Psoas muscle (tissue), 8 donors: ENCODE data around the gene PDE11A. TPM values are rescaled to one million over a fixed set of nuclear protein-coding genes. Genes with fewer than 3 reads are reported as not detected.

Experiments used
- ATAC-seq, 4 donors: fragments of 200-7000 bp; cut with Tn5 transposase; one replicate each; pipeline ENCODE4 v1.9.1; 2020; ENCODE audit warnings: moderate library complexity in 3 of 4, mild to moderate bottlenecking in 2 of 4
- DNase-seq, 2 donors: peaks; one replicate each; pipeline ENCODE4 v3.0.0-alpha.2; 2020
- H3K27ac ChIP-seq: fragments of 200-600 bp; one replicate; pipeline ENCODE4 v1.8.0; 2022
- H3K27me3 ChIP-seq, 3 donors: fragments of 200-600 bp in 1 of 3; one replicate each; pipeline versions ENCODE4 v1.6.1 to v1.8.0; 2013 to 2022; ENCODE audit warnings: low read length in 2 of 3, mild to moderate bottlenecking in 2 of 3, moderate library complexity in 1 of 3; ENCODE audit not compliant: insufficient read depth in 3 of 3
- H3K36me3 ChIP-seq, 2 donors: fragments of 200-600 bp in 1 of 2; one replicate each; pipeline versions ENCODE4 v1.6.1 to v1.8.0; 2013 to 2022; ENCODE audit warnings: low read depth in 1 of 2, mild to moderate bottlenecking in 1 of 2, moderate library complexity in 1 of 2; ENCODE audit not compliant: insufficient read depth in 1 of 2
- H3K4me1 ChIP-seq: fragments of 200-600 bp; one replicate; pipeline ENCODE4 v1.8.0; 2022
- H3K4me3 ChIP-seq: fragments of 200-600 bp; one replicate; pipeline ENCODE4 v1.8.0; 2022; ENCODE audit warnings: mild to moderate bottlenecking
- H3K9me3 ChIP-seq: fragments of 200-600 bp; one replicate; pipeline ENCODE4 v1.8.0; 2022
- CTCF ChIP-seq: fragments of 200-600 bp; IDR thresholded peaks from one replicate; pipeline ENCODE4 v1.8.0; 2022; ENCODE audit warnings: antibody characterized with exemption
- WGBS, 3 donors: extraction: QIAGEN DNeasy Blood & Tissue Kit; methylation state at CpG; one replicate each; pipeline versions ENCODE4 v1.1.6 to v1.1.7; 2013; 5-methylcytosine and 5-hydroxymethylcytosine counted together
- intact Hi-C, 2 donors: fragments of 100-400 bp; cut with DNase I; formaldehyde crosslinking; loops; one replicate each; pipeline versions ENCODE4 v1.11.0 to v1.14.2; 2022
- polyA plus RNA-seq, 3 donors: library from polyadenylated mRNA; stranded (reverse); fragments of 200-250 nt; gene quantifications; one replicate each; pipeline ENCODE4 v1.2.3, GENCODE V29; 2013
- total RNA-seq, 4 donors: library from RNA; stranded (reverse); fragmentation: NEBNext Ultra II Directional in 2 of 4; extraction: Animal tissue kit (Norgen Biotek cat#: 25700) in 2 of 4; gene quantifications; one replicate each; pipeline versions ENCODE4 v1.2.1 to v1.2.4, GENCODE V29; 2021 to 2023
- donor health status: healthy with polysubstance abuse.
- donor health status: DM: no; HTN: no; CAD: no; lungs with moderate emphysema.
- donor health status: Bipolar disorder and iron deficiency.
- donor health status: healthy.
- donor health status: DM: yes; HTN: yes; CAD: no.
- donor health status: DM: no; HTN: no; CAD: no.
- donor health status: DM: no; HTN: no; CAD: no.
- donor health status: DM: yes; HTN: yes; CAD: no.

Gene PDE11A
- total and polyA plus RNA-seq, 7 donors = 0.35 to 39.7 (median 2.3) TPM

DNA sequence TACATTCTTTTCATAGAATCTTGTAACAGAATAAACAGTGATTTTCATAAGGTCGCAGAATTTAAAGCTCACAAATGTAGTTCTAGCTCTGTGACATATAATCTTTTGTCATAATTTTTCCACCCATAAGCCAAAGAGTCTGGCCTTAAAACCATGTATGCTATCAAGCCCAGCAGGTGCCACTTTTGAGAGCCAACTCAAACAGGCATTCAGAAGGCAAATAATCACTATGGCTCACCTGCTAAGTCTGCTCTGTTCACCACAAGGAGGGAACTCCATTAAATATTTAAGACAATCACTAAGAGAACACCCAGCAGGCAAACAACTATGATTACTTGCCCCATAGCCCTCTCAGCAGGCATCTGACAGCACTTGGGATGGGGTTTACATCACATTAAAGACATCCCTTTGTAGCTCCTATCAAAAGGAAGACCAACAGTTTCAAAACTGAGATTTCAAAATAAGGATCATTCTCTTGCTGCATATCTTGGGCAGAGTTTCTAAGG lies 241.6 kb downstream of the PDE11A start:
- intact Hi-C loops = no loop called here
- Histone ChIP-seq H3K27me3 (no peaks in the 10 kb centered on the region), H3K4me3 (no peak overlapping the region), H3K36me3 (no peaks in the 10 kb centered on the region), H3K4me1 (no peaks in the 10 kb centered on the region), H3K27ac (no peak overlapping the region), H3K9me3 (peaks cover 13% of the 10 kb centered on the region)
- 92 to 100% (median 93%) methylated on average over 1 of the region's 1 CpG for WGBS, 3 donors
- no peak for TF ChIP-seq CTCF
- ATAC-seq = no peak
- DNase-seq = no peak

DNA sequence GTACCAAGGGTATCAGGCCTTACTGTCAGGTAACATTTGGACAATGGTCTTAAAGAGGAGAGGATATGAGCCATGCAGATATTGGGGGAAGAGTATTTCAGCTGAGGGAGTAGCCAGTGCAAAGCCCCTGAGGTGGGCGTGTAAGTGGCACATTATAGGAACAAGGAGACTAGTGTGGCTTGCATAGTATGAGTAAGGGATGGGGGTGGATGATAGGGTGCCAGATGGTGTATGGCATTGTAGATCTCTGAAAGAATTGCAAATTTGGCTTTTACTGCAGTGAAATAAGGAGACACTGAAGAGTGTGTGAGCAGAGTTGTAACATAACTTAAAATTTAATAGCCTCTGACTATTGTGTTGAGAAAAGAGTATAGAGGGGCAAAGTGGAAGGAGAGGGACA lies 244.0 kb downstream of the PDE11A start:
- Histone ChIP-seq H3K4me3 (no peak overlapping the region), H3K36me3 (no peaks in the 10 kb centered on the region), H3K9me3 (no peaks in the 10 kb centered on the region), H3K27ac (no peak overlapping the region), H3K27me3 (no peaks in the 10 kb centered on the region), H3K4me1 (no peaks in the 10 kb centered on the region)
- ATAC-seq = no peak
- no peak for DNase-seq
- intact Hi-C loops = no loop called here
- no peak for TF ChIP-seq CTCF
- 90 to 98% (median 96%) methylated on average over 1 of the region's 1 CpG for WGBS, 3 donors

GRCh38 chr2:177826897-177827296 lies 245.7 kb downstream of the PDE11A start:
- Histone ChIP-seq H3K9me3 (no peaks in the 10 kb centered on the region), H3K27me3 (no peaks in the 10 kb centered on the region), H3K4me1 (no peaks in the 10 kb centered on the region), H3K4me3 (no peak overlapping the region), H3K36me3 (no peaks in the 10 kb centered on the region), H3K27ac (no peak overlapping the region)
- DNase-seq (no peak), ATAC-seq (no peak)
- no peak for TF ChIP-seq CTCF
- 71 to 80% (median 74%) methylated on average over 2 of the region's 2 CpGs for WGBS, 3 donors
- intact Hi-C loops = no loop called here

DNA sequence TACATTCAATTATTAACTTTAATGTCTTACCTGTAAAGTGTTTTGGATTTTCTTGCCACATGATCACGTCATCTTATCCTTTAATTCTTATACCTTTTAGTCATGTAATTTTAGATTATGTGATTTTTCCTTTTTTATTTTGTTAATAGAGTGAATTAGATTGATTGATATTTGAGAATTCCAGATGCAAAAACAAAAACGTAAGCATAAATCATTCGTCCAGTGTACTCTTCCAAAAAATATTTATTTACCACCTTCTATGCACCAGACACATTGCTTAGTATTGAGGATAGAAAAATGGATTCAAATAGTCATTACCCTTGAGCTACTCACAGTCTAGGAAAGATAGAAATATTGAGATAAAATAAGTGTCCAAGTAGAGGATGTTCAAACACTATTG lies 249.6 kb downstream of the PDE11A start:
- ATAC-seq (no peak), DNase-seq (no peak)
- WGBS, 3 donors = 88 to 92% (median 90%) methylated on average over 3 of the region's 3 CpGs
- intact Hi-C loops = no loop called here
- Histone ChIP-seq H3K27me3 (no peaks in the 10 kb centered on the region), H3K4me1 (no peaks in the 10 kb centered on the region), H3K9me3 (no peaks in the 10 kb centered on the region), H3K36me3 (no peaks in the 10 kb centered on the region), H3K27ac (no peak overlapping the region), H3K4me3 (no peak overlapping the region)
- TF ChIP-seq CTCF = no peak

GRCh38 chr2:177818412-177818811 lies 254.2 kb downstream of the PDE11A start:
- no peaks in the 10 kb centered on the region for H3K9me3 ChIP-seq
- H3K27ac ChIP-seq = no peak overlapping the region
- H3K4me1 ChIP-seq = no peaks in the 10 kb centered on the region
- intact Hi-C loops = no loop called here
- DNase-seq = no peak
- ATAC-seq = no peak
- no peak overlapping the region for H3K4me3 ChIP-seq
- TF ChIP-seq CTCF = no peak
- H3K27me3 ChIP-seq = no peaks in the 10 kb centered on the region
- 54 to 65% (median 54%) methylated on average over 1 of the region's 1 CpG for WGBS, 3 donors
- H3K36me3 ChIP-seq = no peaks in the 10 kb centered on the region
